Karpas-422 (cell line): ENCODE results near the gene HTR3A. TPM values are rescaled to one million over a fixed set of nuclear protein-coding genes. Genes with fewer than 3 reads are reported as not detected.

Experiments
- DNase-seq: peaks from one replicate; pipeline ENCODE4 v3.0.0-alpha.2; 2015
- H2AFZ ChIP-seq: fragments of 200-600 bp; sonication (generic); 2 replicates; pipeline ENCODE4 v1.6.1; 2014; ENCODE audit warnings: antibody characterized with exemption, low read length, mixed read lengths
- H3K27ac ChIP-seq: fragments of 200-600 bp; sonication (generic); 2 replicates; pipeline ENCODE4 v1.5.1; 2014; ENCODE audit warnings: mild to moderate bottlenecking, low read length, moderate library complexity
- H3K27me3 ChIP-seq: fragments of 200-600 bp; sonication (generic); 2 replicates; pipeline ENCODE4 v1.6.1; 2014; ENCODE audit warnings: low read length, mixed read lengths
- H3K36me3 ChIP-seq: fragments of 200-600 bp; sonication (generic); 2 replicates; pipeline ENCODE4 v1.6.1; 2014; ENCODE audit warnings: low read length, mixed read lengths; ENCODE audit not compliant: insufficient read depth
- H3K4me1 ChIP-seq: fragments of 200-600 bp; sonication (generic); 2 replicates; pipeline ENCODE4 v1.6.1; 2014; ENCODE audit warnings: mild to moderate bottlenecking, low read length, mixed read lengths
- H3K4me2 ChIP-seq: fragments of 200-600 bp; sonication (generic); 2 replicates; pipeline ENCODE4 v1.6.1; 2014; ENCODE audit warnings: low read length, low read depth, mild to moderate bottlenecking; ENCODE audit not compliant: poor library complexity, severe bottlenecking
- H3K4me3 ChIP-seq: fragments of 200-600 bp; sonication (generic); 2 replicates; pipeline ENCODE4 v1.5.1; 2014; ENCODE audit warnings: mild to moderate bottlenecking, antibody characterized with exemption, low read length, mixed read lengths
- H3K79me2 ChIP-seq: fragments of 200-600 bp; sonication (generic); 2 replicates; pipeline ENCODE4 v1.6.1; 2014; ENCODE audit warnings: mild to moderate bottlenecking, low read length, mixed read lengths
- H3K9ac ChIP-seq: fragments of 200-600 bp; sonication (generic); 2 replicates; pipeline ENCODE4 v1.6.0; 2014; ENCODE audit warnings: low read length
- H3K9me2 ChIP-seq: fragments of 200-600 bp; sonication (generic), shearing (Covaris generic); replicated peaks from 2 replicates; pipeline ENCODE4 v1.6.0; 2014; ENCODE audit warnings: mild to moderate bottlenecking, low read length, moderate library complexity; ENCODE audit not compliant: insufficient read depth
- H3K9me3 ChIP-seq: fragments of 300-700, 200-600 bp; sonication (generic); 2 replicates; pipeline ENCODE4 v1.6.1; 2014; ENCODE audit warnings: low read length, mixed read lengths
- H4K20me1 ChIP-seq: fragments of 200-600 bp; sonication (generic); 2 replicates; pipeline ENCODE4 v1.6.1; 2014; ENCODE audit warnings: mild to moderate bottlenecking, antibody characterized with exemption, low read length, low read depth; ENCODE audit not compliant: insufficient read depth
- total RNA-seq: library from RNA; depleted of rRNA; stranded (reverse); fragments of >200 nt; shearing (Covaris generic); gene quantifications from 2 replicates; pipeline ENCODE4 v1.2.3, GENCODE V29; 2014; ENCODE audit warnings: low replicate concordance

The HTR3A gene
- total RNA-seq, 1 experiment from 2014 or later: 242 TPM

DNA sequence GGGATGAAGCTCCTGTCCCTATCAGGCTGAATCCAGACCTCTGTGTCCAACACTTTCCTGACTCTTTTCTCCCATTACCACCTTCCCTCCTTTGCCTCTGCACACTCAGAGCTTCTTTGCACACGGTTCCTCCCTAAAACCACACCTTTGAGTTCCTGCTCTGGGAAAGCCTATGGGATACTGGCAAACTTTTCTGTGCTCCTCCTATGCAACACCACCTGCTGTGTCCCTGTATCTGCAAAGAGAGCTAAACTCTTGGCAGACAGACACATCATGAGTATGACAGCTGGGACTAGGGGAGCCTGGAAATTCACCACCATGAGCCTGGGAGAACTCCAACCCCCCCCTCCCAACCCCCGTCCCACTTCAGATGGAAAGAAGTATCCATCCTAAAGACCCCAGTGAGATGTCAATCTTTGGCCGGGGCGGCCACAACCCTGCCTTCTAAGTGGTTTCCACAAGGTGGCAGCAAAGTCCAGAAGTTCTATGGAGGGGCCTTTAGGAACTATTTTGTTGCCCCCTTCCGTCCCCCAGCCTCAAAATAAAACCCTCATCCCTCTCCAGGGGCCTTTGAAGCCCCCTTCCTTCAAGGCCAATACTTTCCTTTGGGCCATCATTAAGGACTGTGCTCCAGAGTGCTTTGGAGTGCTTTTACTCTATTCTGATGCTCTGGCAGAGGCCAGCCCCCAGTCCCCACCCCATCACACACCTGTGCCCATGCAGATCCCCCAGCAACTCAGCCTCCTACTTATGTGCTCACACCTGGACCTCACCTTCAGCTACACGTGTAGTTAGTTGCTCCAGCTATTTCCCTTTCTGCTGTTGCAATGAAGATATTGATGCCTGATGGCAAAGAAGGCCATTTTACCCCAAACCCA lies 19.4 kb downstream of the HTR3A start:
- Histone ChIP-seq H3K4me3 (no peak overlapping the region), H3K9me3 (no peaks in the 10 kb centered on the region)

DNA sequence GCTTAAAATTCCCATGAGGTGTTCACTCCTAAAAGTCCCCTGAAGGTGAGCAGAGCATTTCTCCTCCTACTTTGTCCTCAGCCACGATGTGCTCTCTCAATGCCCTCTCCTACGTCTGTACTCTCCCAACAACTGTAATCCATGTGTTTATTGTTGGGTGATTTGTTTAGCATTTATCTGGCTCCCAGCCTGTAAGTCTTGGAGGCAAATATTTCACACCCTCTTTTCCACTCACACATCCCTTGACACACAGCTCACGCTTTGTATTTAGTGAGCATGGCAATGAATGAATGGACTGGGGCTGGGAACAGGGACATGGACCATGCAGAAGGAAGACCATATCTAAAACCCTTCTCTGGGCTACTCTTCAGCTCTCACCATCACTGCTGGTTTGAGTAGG lies 22.6 kb downstream of the HTR3A start:
- Histone ChIP-seq H3K4me3 (no peak overlapping the region), H3K27me3 (no peaks in the 10 kb centered on the region), H3K4me2 (no peak overlapping the region), H3K27ac (no peak overlapping the region), H3K4me1 (peaks cover 1% of the 10 kb centered on the region), H2AFZ (no peak overlapping the region), H3K9me3 (no peaks in the 10 kb centered on the region), H3K79me2 (no peaks in the 10 kb centered on the region), H3K36me3 (no peaks in the 10 kb centered on the region), H3K9ac (no peak overlapping the region), H3K9me2 (no peaks in the 10 kb centered on the region), H4K20me1 (no peaks in the 10 kb centered on the region)
- DNase-seq: no peak

More for the DNA sequence above, 19.4 kb downstream of the HTR3A start:
- Histone ChIP-seq H3K79me2 (no peaks in the 10 kb centered on the region), H3K4me1 (peaks cover 12% of the 10 kb centered on the region), H2AFZ (no peak overlapping the region), H3K36me3 (no peaks in the 10 kb centered on the region), H3K27me3 (no peaks in the 10 kb centered on the region), H3K27ac (no peak overlapping the region), H4K20me1 (no peaks in the 10 kb centered on the region), H3K4me2 (no peak overlapping the region), H3K9ac (no peak overlapping the region), H3K9me2 (no peaks in the 10 kb centered on the region)
- DNase-seq: peak; percentile 57

DNA sequence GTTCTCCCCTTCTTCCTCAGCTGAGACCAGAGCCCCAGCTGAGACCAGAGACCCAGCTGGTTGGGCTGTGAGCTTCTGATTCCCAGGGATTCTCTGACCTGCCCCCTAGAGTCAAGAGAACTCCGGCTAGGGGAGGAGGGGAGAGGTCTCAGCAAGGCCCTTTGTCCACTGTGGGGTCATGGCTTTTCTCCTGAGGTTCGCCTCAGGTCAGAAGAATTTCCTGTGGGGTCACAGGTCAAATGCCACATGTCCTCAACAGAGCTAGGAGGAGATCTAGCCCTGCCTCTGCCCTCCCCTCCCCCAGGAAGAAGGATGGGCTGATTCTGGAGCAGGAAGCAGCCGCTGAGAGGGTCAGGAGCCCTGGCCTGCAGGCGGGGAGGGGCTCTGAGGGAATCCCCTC lies 23.7 kb downstream of the HTR3A start:
- no peaks in the 10 kb centered on the region for H3K9me2 ChIP-seq
- H3K27ac ChIP-seq: no peak overlapping the region

DNA sequence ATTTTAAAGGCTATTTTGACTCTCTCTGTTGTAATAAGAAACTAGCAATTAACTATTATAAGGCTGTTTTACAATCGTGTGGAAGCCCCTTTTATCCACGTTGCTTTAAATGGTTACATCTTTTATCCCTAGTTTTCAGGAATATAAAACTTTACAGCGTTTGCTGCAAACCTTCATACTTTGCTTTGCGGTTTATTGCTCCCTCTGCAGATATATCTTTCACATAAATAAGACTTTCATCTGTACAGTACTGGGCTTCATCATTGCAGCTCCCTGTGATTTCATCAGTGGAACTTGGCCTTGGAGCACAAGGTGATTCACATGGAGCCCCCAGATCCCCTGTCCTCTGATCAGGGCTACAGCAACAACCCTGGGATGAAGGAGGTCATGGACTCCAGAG lies 25.6 kb downstream of the HTR3A start:
- H3K9me2 ChIP-seq: no peaks in the 10 kb centered on the region
- no peaks in the 10 kb centered on the region for H3K36me3 ChIP-seq

More for the DNA sequence above, 23.7 kb downstream of the HTR3A start:
- Histone ChIP-seq H3K9ac (no peak overlapping the region), H3K4me3 (no peak overlapping the region), H3K79me2 (no peaks in the 10 kb centered on the region), H3K9me3 (no peaks in the 10 kb centered on the region), H3K4me1 (no peaks in the 10 kb centered on the region), H4K20me1 (no peaks in the 10 kb centered on the region), H2AFZ (no peak overlapping the region), H3K27me3 (no peaks in the 10 kb centered on the region), H3K4me2 (no peak overlapping the region), H3K36me3 (no peaks in the 10 kb centered on the region)
- DNase-seq: no peak

DNA sequence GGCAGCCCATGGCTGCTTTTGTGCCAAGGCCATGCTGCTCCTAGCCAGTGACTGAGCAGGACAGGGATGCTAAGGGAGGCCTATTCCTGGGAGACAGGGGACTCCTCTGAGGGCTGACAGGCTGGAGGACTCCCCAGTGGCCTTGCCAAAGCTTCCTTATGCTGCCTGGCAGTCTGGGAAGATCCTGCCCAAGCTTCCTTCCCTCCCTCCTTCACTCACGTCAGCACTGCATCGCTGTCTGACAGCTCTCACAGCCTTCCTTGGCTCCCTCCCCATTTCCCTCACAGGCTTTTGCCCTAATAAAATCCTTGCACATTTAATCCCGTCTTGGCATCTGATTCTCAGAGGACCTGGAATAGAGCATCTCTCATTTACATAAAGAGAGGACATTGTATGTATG lies 26.5 kb downstream of the HTR3A start:
- no peak overlapping the region for H3K4me2 ChIP-seq
- no peaks in the 10 kb centered on the region for H3K9me3 ChIP-seq
- no peak for DNase-seq
- H3K4me1 ChIP-seq: no peaks in the 10 kb centered on the region
- no peak overlapping the region for H3K27ac ChIP-seq
- H4K20me1 ChIP-seq: no peaks in the 10 kb centered on the region
- H3K79me2 ChIP-seq: no peaks in the 10 kb centered on the region
- H3K4me3 ChIP-seq: no peak overlapping the region
- no peak overlapping the region for H2AFZ ChIP-seq
- H3K36me3 ChIP-seq: no peaks in the 10 kb centered on the region
- H3K27me3 ChIP-seq: no peaks in the 10 kb centered on the region
- no peak overlapping the region for H3K9ac ChIP-seq
- H3K9me2 ChIP-seq: no peaks in the 10 kb centered on the region

More for the DNA sequence above, 25.6 kb downstream of the HTR3A start:
- no peaks in the 10 kb centered on the region for H4K20me1 ChIP-seq
- H2AFZ ChIP-seq: no peak overlapping the region
- no peak overlapping the region for H3K4me3 ChIP-seq
- H3K9me3 ChIP-seq: no peaks in the 10 kb centered on the region
- H3K27me3 ChIP-seq: no peaks in the 10 kb centered on the region
- DNase-seq: no peak
- H3K79me2 ChIP-seq: no peaks in the 10 kb centered on the region
- H3K27ac ChIP-seq: no peak overlapping the region
- no peaks in the 10 kb centered on the region for H3K4me1 ChIP-seq
- H3K4me2 ChIP-seq: no peak overlapping the region
- no peak overlapping the region for H3K9ac ChIP-seq

GRCh38 chr11:114008331-114008730 lies 33.4 kb downstream of the HTR3A start:
- Histone ChIP-seq H3K9me3 (no peaks in the 10 kb centered on the region), H3K4me3 (no peak overlapping the region), H3K27me3 (no peaks in the 10 kb centered on the region), H2AFZ (no peak overlapping the region), H3K9ac (no peak overlapping the region), H3K36me3 (no peaks in the 10 kb centered on the region), H3K4me1 (no peaks in the 10 kb centered on the region), H4K20me1 (no peaks in the 10 kb centered on the region), H3K9me2 (no peaks in the 10 kb centered on the region), H3K79me2 (no peaks in the 10 kb centered on the region), H3K27ac (no peak overlapping the region), H3K4me2 (no peak overlapping the region)
- DNase-seq: no peak

DNA sequence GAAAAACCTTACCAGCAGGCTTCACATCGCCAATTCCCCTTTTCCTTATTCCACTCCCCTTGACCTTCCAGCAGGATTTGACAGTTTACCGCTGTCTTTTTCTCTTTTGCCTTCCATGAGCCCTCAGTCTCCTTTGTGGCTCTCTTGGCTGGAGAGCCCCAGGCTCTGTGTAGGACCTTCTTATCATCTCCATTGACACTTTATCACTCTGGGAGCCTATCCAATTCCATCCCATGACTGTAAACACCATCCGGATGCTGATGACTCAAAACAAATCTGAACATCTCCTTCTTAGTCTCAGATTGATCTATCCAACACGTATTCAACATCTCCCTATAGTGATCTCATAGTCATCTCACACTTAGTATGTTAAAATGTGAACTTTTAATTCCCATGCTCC lies 36.0 kb downstream of the HTR3A start:
- Histone ChIP-seq H3K36me3 (no peaks in the 10 kb centered on the region), H4K20me1 (no peaks in the 10 kb centered on the region), H3K4me2 (no peak overlapping the region), H3K9me2 (no peaks in the 10 kb centered on the region), H3K4me1 (no peaks in the 10 kb centered on the region), H3K9ac (no peak overlapping the region), H3K9me3 (no peaks in the 10 kb centered on the region), H3K27me3 (no peaks in the 10 kb centered on the region), H3K79me2 (no peaks in the 10 kb centered on the region), H2AFZ (no peak overlapping the region), H3K27ac (no peak overlapping the region), H3K4me3 (no peak overlapping the region)
- no peak for DNase-seq

DNA sequence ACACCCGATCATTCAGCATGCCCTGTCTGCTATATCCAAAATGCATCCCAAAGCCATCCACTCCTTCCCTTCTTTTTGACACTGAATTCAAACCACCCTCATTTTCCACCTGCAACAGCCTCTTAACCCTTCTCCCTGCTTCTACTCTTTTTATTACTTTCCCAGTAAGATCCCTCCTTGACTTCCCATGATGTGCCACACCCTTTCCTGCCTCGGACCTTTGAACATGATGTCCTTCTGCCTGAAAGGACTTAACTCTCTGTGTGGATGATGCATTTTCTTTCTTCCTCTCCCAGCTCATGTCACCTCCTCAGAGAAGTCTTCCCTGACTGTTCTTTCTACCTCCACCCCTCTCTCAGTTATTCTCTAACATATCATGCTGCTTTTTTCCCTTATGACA lies 36.5 kb downstream of the HTR3A start:
- Histone ChIP-seq H3K27ac (no peak overlapping the region), H3K9me2 (no peaks in the 10 kb centered on the region), H3K9ac (no peak overlapping the region), H3K4me3 (no peak overlapping the region), H3K9me3 (no peaks in the 10 kb centered on the region), H3K79me2 (no peaks in the 10 kb centered on the region), H3K27me3 (no peaks in the 10 kb centered on the region), H3K4me1 (no peaks in the 10 kb centered on the region), H4K20me1 (no peaks in the 10 kb centered on the region), H3K36me3 (no peaks in the 10 kb centered on the region), H3K4me2 (no peak overlapping the region), H2AFZ (no peak overlapping the region)
- DNase-seq: no peak
